Effector memory CD4-positive, alpha-beta T cell (primary cell): ENCODE results near the gene PIGP.

Experiments used
- DNase-seq, 3 donors: peaks; one replicate each; pipeline ENCODE4 v3.0.0-alpha.2; 2020
- H3K27ac ChIP-seq: 2 replicates; pipeline ENCODE4 v1.7.0; 2013; ENCODE audit warnings: mild to moderate bottlenecking, low read length, moderate library complexity; ENCODE audit not compliant: insufficient read depth, poor library complexity, severe bottlenecking
- H3K27me3 ChIP-seq: replicated peaks from 2 replicates; pipeline ENCODE4 v1.7.0; 2013; ENCODE audit warnings: mild to moderate bottlenecking, low read length; ENCODE audit not compliant: insufficient read depth, control insufficient read depth, poor library complexity, severe bottlenecking
- H3K36me3 ChIP-seq: 2 replicates; pipeline ENCODE4 v1.7.0; 2013; ENCODE audit warnings: mild to moderate bottlenecking, low read length, moderate library complexity; ENCODE audit not compliant: control insufficient read depth, insufficient read depth
- H3K4me1 ChIP-seq: 2 replicates; pipeline ENCODE4 v1.7.0; 2013; ENCODE audit warnings: low read length, mild to moderate bottlenecking; ENCODE audit not compliant: control insufficient read depth, insufficient read depth, poor library complexity, severe bottlenecking
- H3K4me3 ChIP-seq: 2 replicates; pipeline ENCODE4 v1.7.0; 2013; ENCODE audit warnings: low read length, low read depth, mild to moderate bottlenecking; ENCODE audit not compliant: insufficient read depth, poor library complexity, severe bottlenecking
- H3K9me3 ChIP-seq: 2 replicates; pipeline ENCODE4 v1.7.0; 2013; ENCODE audit warnings: mild to moderate bottlenecking, low read length, moderate library complexity; ENCODE audit not compliant: control insufficient read depth

PIGP gene

DNA sequence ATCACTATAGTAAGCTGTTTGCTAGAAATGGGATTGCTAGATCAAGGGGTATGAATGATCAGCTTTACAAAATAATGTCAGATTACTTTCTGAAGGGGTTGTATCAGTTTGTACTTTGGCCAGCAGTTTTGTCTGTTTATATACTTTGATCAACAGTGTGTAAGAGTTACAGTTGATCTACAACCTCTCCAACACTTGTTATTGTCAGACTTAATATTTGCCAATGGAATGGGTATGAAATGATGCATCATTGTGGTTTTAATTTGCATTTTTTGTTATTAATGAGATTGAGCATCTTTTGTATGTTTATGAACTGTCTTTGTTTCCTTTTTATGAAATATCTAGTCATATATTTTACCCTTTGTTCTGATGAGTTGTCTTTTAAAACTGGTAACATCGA lies 4.5 kb upstream of the PIGP start:
- no peaks in the 10 kb centered on the region for H3K27me3 ChIP-seq
- DNase-seq = no peak
- no peaks in the 10 kb centered on the region for H3K36me3 ChIP-seq
- no peak overlapping the region for H3K4me3 ChIP-seq
- H3K4me1 ChIP-seq = peaks cover 9% of the 10 kb centered on the region
- H3K27ac ChIP-seq = no peak overlapping the region
- H3K9me3 ChIP-seq = no peaks in the 10 kb centered on the region

DNA sequence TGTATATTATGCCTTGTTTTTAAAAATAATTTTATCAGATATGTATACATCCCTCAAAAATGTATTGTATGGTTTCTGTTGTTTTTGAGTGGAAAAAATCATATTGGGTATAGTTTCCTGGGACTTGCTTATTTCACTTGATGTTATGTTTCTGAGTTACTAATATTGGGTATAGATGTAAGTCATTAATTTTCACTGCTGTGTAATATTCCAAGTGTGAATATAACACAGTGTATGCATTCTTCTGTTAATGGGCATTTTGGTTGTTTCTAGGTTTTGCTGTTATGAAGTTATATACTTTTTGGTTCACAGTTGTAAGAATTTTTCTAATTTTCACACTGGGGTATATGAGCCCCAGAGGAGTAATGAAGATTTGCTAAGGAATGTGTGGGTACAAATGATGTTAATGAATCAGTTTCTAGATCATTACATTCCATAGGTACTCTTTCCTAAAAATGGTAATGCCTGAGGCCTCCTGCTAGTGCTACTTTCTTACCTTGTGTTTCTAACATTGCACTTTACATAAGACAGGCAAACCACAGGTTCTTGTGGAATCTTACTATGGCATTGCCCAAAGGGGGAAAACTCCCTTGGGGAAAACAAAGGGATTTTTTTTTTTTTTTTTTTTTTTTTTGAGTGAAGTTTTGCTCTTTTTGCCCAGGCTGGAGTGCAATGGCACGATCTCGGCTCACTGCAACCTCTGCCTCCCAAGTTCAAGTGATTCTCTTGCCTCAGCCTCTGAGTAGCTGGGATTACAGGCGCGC lies 3.4 kb upstream of the PIGP start:
- Histone ChIP-seq H3K27ac (no peak overlapping the region), H3K4me1 (peaks cover 16% of the 10 kb centered on the region), H3K27me3 (no peaks in the 10 kb centered on the region), H3K36me3 (no peaks in the 10 kb centered on the region), H3K4me3 (no peak overlapping the region), H3K9me3 (no peaks in the 10 kb centered on the region)
- DNase-seq = no peak

DNA sequence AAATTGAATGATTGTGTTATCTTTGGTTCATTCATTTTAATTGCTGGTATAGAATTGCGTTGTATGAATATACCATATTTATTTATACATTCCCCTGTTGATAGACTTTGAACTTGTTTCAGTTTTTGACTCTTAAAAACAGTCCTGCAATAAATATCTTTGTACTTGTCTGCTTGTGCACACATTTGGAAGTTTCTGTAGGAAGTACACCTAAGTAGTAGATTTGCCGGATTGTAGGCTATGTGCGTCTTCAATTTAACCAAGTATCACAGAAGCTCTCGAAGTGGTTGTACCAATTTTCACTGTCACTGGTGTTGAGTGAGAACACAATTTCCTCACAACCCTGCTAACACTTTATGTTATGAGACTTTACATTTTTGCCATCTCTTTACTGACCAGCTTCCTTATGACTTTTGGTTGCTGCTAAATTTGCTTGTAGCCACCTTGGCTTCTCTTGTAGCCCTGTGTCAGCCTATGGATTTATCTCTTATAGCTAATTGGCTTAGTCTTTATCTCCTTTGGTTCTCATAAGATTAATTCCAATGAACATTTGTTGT lies 2.4 kb upstream of the PIGP start:
- Histone ChIP-seq H3K27ac (no peak overlapping the region), H3K4me1 (peaks cover 16% of the 10 kb centered on the region), H3K9me3 (no peaks in the 10 kb centered on the region), H3K36me3 (no peaks in the 10 kb centered on the region), H3K27me3 (no peaks in the 10 kb centered on the region), H3K4me3 (no peak overlapping the region)
- DNase-seq = no peak

DNA sequence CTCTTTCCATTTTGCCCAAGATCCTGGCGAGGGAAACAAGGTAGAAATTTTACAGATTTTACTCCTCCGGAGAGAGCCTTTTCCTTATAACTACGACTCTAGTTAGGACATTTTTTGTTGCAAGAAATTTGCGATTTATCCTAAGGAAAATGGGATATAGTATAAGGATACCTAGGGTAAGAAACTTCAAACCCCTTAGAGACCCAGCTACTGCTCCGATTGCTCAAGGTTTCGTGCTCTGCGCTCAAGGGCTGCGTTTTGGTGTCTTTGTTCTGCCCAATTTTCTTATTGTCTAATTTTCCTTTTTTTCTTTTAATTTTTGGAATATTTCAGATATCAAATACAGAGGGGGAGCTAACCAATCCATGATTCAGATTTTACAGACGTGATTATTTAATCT lies 1.7 kb upstream of the PIGP start:
- H3K27ac ChIP-seq = peak overlapping the region; percentile 96
- DNase-seq = no peak

DNA sequence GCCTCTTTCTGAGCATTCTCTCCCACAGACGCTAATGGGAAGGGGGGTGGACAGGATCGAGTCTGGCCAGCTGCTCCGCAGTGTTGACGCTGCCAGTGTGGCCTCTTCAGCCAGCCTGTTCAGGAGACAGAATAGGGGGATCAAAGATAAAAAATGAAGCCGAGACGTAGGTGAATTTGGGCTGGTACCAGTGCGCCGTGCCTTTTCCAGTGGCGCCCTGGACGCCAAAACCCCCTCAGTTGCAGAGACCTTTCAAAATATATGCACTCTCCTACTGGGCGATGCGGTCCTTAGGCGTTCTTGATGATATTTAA lies 1.3 kb upstream of the PIGP start:
- H3K4me3 ChIP-seq = peak overlapping the region; percentile 85
- H3K9me3 ChIP-seq = no peaks in the 10 kb centered on the region
- no peak for DNase-seq
- peak overlapping the region; percentile 96 for H3K27ac ChIP-seq
- H3K4me1 ChIP-seq = peaks cover 16% of the 10 kb centered on the region
- H3K27me3 ChIP-seq = no peaks in the 10 kb centered on the region
- H3K36me3 ChIP-seq = no peaks in the 10 kb centered on the region

More for the DNA sequence above, 1.7 kb upstream of the PIGP start:
- Histone ChIP-seq H3K36me3 (no peaks in the 10 kb centered on the region), H3K27me3 (no peaks in the 10 kb centered on the region), H3K4me1 (peaks cover 16% of the 10 kb centered on the region), H3K4me3 (peak overlapping the region; percentile 85), H3K9me3 (no peaks in the 10 kb centered on the region)

DNA sequence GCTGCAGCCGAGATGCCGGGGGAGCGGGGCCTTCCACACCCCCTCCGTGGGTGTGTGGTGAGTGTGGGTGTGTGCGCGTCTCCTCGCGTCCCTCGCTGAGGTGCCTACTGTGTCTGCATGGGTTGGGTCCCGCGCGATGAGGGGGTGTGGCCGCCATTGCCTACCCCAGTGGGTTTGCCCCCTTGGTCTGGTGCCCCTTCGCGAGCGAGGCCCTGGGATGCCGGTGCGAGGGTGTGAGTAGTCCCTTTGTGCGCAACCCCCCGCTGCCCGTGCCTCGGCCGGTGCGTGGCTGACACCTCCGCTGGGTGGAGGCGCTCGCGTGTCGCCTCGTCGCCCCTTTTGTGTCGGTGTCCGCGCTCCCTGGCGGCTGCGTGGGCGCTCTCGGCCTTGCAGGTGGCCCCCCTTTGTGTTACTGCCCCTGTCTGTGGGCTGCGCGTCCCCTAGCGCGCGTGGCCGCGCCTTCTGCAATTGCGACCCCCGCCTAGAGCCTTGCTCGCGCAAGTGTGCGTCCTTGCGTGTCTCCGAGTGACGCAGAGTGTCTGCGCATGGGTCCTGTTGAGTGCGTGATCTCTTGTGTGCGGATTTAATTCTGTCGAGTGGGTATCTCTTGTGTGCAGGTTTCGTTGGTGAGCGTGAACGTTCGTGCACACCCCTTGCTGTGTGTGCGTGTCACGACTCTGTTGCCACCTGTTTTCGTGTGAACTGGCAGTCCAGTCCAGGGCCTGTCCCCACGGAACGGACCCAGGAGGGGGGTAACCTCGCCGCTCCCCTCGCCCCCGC lies 736 bp upstream of the PIGP start:
- Histone ChIP-seq H3K4me3 (peak overlapping the region; percentile 85), H3K9me3 (no peaks in the 10 kb centered on the region), H3K27me3 (no peaks in the 10 kb centered on the region), H3K36me3 (no peaks in the 10 kb centered on the region), H3K4me1 (peaks cover 16% of the 10 kb centered on the region), H3K27ac (peak overlapping the region; percentile 96)
- peak in 2 of 3 donors; percentile 56 to 58 for DNase-seq

DNA sequence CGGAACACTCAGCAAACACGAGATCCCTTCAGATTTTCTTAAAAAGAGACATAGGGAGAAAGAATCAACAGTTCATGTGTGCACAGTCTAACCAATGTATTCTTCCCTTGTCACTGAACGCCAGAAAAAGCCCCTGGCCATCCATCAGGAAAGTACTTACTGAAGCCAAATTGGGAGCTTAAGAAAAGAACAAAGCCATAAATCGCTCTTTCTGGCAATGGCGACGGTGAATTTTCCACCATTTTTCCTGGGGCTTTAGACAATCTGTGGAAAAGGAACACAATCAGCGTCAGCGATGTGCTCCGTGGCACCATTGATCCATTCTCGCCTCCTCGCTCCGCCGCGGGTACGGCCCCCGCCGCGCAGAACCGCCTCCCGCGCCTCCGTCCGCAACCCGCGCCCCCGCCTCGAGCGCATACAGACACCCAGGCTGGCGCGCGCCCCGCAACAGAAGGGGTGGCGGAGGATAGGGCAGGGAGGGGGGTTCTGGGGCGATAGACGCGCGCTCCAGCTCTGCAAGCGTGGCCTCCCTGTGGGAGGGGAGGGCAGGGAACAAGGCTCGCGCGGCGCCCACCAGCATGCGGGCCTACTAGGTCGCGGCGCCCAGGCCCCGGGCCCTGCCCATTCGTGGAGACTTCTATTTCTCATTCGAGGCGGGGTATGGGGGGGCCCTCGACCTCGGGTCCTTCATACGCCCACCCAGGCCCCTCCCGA lies 440 bp downstream of the PIGP start:
- no peaks in the 10 kb centered on the region for H3K27me3 ChIP-seq
- peaks cover 16% of the 10 kb centered on the region for H3K4me1 ChIP-seq
- H3K36me3 ChIP-seq = no peaks in the 10 kb centered on the region
- H3K4me3 ChIP-seq = peak overlapping the region; percentile 57
- H3K9me3 ChIP-seq = no peaks in the 10 kb centered on the region
- peak in 2 of 3 donors; percentile 60 to 66 for DNase-seq
- H3K27ac ChIP-seq = peak overlapping the region; percentile 96

DNA sequence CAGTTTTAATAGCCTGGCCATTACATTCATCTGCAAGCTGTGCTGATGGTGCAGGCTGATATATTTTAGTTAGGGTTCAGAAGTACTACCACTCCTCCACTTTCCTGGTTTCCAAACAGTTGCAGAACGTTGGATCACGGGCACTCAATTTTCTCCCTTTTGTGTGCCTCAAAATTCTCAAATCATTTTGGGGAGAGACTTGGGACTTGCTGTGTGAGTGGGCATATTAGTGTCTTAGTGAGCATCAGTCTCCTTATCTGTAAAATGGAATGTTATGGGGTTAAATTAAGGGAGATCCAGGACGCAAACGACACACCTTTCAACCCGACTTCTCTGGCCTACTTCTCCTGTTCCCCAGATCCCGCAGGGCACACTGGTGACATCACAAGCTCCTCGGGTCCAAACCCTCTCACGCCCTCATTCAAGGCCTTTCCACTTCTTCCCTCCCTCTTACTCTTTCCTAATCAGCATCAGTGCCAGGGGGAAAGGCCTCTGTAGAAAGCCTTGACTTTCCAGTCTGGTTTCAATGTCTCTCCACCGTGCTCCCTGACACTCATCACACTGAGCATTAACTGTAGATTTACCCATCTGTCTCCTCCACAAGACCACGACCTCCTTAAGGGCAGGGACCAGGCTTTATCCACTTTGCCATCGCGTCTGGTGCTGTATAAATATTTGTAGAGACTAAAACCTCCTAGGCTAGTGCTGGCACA lies 1.2 kb downstream of the PIGP start:
- H3K27me3 ChIP-seq = no peaks in the 10 kb centered on the region
- H3K27ac ChIP-seq = peak overlapping the region; percentile 96
- H3K4me3 ChIP-seq = peak overlapping the region; percentile 57
- H3K4me1 ChIP-seq = peaks cover 16% of the 10 kb centered on the region
- no peak for DNase-seq
- H3K36me3 ChIP-seq = no peaks in the 10 kb centered on the region
- H3K9me3 ChIP-seq = no peaks in the 10 kb centered on the region

DNA sequence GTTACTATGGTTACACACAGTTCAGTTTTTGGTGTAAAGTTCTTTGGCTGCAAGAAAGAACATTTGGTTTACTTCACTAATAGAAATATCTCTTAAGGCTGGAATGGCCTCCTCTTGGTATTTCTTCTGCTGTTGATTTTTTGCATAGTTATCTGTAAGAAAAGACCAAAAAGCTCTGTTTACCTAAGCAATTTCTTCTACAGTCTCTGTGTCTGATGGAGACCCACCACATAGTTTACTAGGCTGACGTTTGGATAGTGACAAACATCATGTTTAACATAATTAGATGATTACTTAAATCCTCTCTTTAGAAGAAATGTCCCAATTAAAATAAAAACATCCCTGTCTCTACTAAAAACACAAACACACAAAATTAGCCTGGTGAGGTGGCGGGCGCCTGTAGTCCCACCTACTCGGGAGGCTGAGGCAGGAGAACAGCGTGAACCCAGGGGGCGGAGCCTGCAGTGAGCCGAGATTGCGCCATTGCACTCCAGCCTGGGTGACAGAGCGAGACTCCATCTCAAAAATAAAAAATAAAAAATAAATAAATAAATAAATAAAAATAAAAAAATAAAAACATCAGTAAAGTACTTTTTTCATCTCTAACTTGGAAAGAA lies 7.2 kb downstream of the PIGP start:
- no peak overlapping the region for H3K27ac ChIP-seq
- no peaks in the 10 kb centered on the region for H3K4me1 ChIP-seq
- no peaks in the 10 kb centered on the region for H3K27me3 ChIP-seq
- no peaks in the 10 kb centered on the region for H3K36me3 ChIP-seq
- H3K9me3 ChIP-seq = no peaks in the 10 kb centered on the region
- no peak for DNase-seq
- H3K4me3 ChIP-seq = no peak overlapping the region
